ENCODE measurements around the gene KIRREL3.

The KIRREL3 gene

DNA sequence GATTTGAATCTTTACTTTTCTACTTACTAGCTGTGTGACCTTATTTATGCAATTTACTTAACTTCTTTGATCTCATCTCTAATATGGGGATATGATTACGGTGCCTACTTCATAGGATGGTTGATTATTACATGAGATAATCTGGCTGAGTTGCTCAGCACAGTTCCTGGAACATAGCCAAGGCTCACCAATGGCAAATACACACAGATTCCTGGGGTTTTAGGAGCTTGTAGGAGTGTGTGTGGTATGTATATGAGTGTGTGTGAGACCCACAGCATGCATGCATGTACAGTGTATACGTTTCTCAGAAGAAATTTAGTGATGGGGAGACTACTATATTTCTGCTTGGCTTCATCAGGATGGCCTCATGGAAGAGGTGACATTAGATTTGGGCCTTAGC is 256.9 kb downstream of the KIRREL3 start:
- no peak overlapping the region for H3K27ac ChIP-seq
- TF ChIP-seq, protein P1, sequence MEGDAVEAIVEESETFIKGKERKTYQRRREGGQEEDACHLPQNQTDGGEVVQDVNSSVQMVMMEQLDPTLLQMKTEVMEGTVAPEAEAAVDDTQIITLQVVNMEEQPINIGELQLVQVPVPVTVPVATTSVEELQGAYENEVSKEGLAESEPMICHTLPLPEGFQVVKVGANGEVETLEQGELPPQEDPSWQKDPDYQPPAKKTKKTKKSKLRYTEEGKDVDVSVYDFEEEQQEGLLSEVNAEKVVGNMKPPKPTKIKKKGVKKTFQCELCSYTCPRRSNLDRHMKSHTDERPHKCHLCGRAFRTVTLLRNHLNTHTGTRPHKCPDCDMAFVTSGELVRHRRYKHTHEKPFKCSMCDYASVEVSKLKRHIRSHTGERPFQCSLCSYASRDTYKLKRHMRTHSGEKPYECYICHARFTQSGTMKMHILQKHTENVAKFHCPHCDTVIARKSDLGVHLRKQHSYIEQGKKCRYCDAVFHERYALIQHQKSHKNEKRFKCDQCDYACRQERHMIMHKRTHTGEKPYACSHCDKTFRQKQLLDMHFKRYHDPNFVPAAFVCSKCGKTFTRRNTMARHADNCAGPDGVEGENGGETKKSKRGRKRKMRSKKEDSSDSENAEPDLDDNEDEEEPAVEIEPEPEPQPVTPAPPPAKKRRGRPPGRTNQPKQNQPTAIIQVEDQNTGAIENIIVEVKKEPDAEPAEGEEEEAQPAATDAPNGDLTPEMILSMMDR (conservative IDR thresholded peaks at IDR 0.05) = no peak
- no peak for TF ChIP-seq ZFX (IDR thresholded peaks at IDR 0.05)

DNA sequence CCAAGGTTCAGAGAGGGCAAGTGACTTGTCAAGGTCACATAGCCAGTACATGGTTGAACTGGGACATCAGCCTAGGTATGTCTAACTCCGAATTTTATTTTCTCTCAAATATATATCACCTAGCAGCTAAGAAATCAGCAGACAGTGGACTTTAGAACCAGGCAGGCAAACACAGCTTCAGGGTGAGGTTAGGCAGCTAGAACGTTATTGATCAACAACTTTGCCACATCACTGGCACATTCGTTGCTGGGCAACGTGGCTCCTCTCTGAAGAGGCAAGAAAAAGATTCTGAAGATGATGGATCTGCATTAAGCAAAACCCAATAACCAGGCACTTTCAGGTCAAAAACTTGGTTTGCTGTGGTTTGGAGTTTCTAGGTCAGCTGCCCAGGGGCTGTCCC is 258.0 kb downstream of the KIRREL3 start:
- no peak for TF ChIP-seq ZFX (IDR thresholded peaks at IDR 0.05)
- TF ChIP-seq, protein P1 (conservative IDR thresholded peaks at IDR 0.05) = no peak
- no peak overlapping the region for H3K27ac ChIP-seq

- H3K27ac ChIP-seq = no peak overlapping the region
- TF ChIP-seq, protein P1 (conservative IDR thresholded peaks at IDR 0.05) = no peak
- no peak for TF ChIP-seq ZFX (IDR thresholded peaks at IDR 0.05)
Measured at GRCh38 chr11:126740846-126741245, 259.7 kb downstream of the KIRREL3 start.

DNA sequence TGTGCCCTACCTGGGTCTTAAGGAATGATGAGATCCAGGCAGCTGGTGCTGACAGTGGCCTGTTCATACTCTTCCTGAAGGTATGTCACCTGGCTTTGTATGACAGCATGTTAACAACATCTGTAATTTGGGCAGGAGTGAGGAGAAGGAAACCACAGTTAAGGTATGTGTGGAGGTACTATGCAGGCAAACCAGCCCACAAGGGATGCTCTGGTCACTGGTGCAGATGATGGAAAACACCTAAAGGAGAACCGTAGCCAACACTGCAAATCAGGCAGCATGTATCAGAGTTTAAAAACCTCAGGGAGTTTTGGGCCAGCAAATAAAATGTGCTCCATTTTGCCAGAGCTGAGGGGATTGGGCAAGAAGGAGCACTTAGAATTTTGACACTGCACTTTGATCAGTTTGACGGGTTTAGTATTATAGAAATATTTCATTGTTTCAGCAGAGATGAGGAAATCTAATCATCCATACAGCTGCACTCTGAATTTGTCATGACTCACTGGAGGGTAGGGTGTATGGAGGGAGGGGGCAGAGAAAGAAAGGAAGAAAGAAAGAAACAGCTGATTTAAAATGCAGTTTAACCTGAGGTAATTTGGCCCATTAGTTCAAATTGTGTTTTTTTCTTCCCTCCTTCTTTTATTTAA is 260.9 kb downstream of the KIRREL3 start:
- no peak overlapping the region for H3K27ac ChIP-seq
- TF ChIP-seq, protein P1 (conservative IDR thresholded peaks at IDR 0.05) = no peak
- no peak for TF ChIP-seq ZFX (IDR thresholded peaks at IDR 0.05)

DNA sequence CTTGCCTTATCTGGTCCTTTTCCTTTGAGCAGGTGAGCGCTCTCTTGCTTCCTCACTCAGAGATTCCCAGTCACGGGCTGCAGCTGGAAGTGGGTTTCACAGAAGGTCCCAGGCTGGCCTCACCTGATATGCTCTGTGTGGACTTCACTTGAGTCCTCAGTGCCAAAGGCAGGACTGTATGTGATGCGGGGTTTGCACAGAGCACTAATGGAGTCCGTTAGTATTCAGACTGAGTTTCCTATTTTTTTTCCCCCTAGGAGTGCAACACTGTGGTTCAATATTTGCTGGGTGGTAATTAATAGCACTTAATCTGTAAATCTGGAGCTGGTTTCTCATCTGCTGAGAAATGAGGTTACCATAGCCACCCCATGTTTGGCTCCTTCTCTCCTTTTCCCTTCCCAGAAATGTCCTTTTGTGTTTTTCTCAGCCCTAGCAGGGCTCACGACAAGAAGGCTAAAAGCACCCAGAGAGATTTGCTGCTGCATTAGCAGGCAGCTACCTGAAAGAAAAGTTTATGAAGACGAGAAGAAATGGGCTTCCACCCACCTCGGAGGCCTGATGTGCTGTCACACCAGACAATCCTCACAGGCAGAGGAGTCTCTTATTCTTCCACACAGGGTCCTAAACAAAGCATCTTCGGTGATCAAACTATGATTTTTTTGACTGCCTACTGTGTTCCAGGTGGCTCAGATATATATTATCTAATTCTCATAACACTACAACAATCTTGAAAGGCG is 262.1 kb downstream of the KIRREL3 start:
- no peak overlapping the region for H3K27ac ChIP-seq
- TF ChIP-seq, protein P1 (conservative IDR thresholded peaks at IDR 0.05) = no peak
- no peak for TF ChIP-seq ZFX (IDR thresholded peaks at IDR 0.05)

- TF ChIP-seq, protein P1 (conservative IDR thresholded peaks at IDR 0.05) = no peak
- TF ChIP-seq ZFX (IDR thresholded peaks at IDR 0.05) = no peak
- H3K27ac ChIP-seq = no peak overlapping the region
Measured at GRCh38 chr11:126736682-126737572, 263.6 kb downstream of the KIRREL3 start.
